ENCODE results near the gene PARD3. TPM values are rescaled to one million over a fixed set of nuclear protein-coding genes. Genes with fewer than 3 reads are reported as not detected.

PARD3 gene
- total RNA-seq, 2 donors from 2014 or later = 41.7 to 48.8 TPM

DNA sequence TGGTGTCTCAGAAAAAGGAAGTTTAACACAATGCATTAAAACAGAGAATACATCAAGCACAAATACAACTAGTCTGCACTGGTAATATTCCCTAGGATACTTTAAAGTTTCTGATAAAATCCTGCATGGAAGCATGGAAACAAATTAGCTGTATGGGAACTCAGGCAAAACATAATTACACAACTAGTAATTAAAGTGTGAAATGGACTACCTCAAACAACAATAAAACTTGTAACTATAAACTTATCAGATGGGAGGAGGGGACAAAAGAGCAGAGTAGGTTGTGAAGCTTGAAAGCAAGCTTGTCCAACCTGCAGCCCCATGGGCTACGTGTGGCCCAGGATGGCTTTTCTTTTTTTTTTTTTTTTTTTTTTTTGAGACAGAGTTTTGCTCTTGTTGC, 98.9 kb downstream of the PARD3 start:
- no peaks in the 10 kb centered on the region for H3K9me3 ChIP-seq
- peaks cover 11% of the 10 kb centered on the region for H3K4me1 ChIP-seq
- H3K27me3 ChIP-seq = no peaks in the 10 kb centered on the region
- TF ChIP-seq, protein P1, sequence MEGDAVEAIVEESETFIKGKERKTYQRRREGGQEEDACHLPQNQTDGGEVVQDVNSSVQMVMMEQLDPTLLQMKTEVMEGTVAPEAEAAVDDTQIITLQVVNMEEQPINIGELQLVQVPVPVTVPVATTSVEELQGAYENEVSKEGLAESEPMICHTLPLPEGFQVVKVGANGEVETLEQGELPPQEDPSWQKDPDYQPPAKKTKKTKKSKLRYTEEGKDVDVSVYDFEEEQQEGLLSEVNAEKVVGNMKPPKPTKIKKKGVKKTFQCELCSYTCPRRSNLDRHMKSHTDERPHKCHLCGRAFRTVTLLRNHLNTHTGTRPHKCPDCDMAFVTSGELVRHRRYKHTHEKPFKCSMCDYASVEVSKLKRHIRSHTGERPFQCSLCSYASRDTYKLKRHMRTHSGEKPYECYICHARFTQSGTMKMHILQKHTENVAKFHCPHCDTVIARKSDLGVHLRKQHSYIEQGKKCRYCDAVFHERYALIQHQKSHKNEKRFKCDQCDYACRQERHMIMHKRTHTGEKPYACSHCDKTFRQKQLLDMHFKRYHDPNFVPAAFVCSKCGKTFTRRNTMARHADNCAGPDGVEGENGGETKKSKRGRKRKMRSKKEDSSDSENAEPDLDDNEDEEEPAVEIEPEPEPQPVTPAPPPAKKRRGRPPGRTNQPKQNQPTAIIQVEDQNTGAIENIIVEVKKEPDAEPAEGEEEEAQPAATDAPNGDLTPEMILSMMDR (IDR thresholded peaks at IDR 0.05) = no peak
- no peak for DNase-seq
- intact Hi-C loops (cut with DNase I) = no loop called here
- H3K27ac ChIP-seq = no peak overlapping the region
- H3K36me3 ChIP-seq = no peaks in the 10 kb centered on the region
- H3K9ac ChIP-seq (ENCODE audit: low read depth in 2 of 2, low read length in 2 of 2) = no peak overlapping the region
- H3K4me3 ChIP-seq = no peak overlapping the region

- Histone ChIP-seq H3K27ac (no peak overlapping the region), H3K9me3 (no peaks in the 10 kb centered on the region), H3K9ac (ENCODE audit: low read depth in 2 of 2, low read length in 2 of 2) (no peak overlapping the region), H3K4me3 (no peak overlapping the region), H3K36me3 (no peaks in the 10 kb centered on the region), H3K4me1 (peaks cover 11% of the 10 kb centered on the region), H3K27me3 (no peaks in the 10 kb centered on the region)
- intact Hi-C loops (cut with DNase I) = no loop called here
- DNase-seq = no peak
- TF ChIP-seq, protein P1 (IDR thresholded peaks at IDR 0.05) = no peak
Measured at GRCh38 chr10:34715511-34716187, 99.4 kb downstream of the PARD3 start.

DNA sequence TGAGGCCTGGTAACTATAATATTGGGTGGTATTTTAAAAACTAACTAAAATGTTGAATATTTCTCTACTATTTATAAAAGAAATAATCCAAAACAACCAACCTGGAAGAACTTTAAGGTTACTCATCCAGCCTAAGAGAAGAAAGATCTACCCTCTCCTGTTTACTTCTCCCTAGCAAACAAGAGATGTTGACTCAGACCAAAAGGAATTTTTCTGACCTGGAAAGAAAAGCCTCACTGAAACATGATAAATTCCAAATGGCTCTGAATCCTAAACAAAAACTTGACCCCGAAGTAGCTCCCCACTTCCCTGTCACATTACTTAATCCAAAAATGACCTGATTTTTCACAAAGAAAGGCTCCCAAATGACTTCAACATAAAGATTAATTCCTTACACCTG, 101.2 kb downstream of the PARD3 start:
- TF ChIP-seq, protein P1 (IDR thresholded peaks at IDR 0.05) = no peak
- Histone ChIP-seq H3K9ac (ENCODE audit: low read depth in 2 of 2, low read length in 2 of 2) (no peak overlapping the region), H3K9me3 (no peaks in the 10 kb centered on the region), H3K4me3 (no peak overlapping the region), H3K27ac (no peak overlapping the region), H3K36me3 (no peaks in the 10 kb centered on the region), H3K27me3 (no peaks in the 10 kb centered on the region), H3K4me1 (peaks cover 11% of the 10 kb centered on the region)
- intact Hi-C loops (cut with DNase I) = no loop called here
- no peak for DNase-seq

DNA sequence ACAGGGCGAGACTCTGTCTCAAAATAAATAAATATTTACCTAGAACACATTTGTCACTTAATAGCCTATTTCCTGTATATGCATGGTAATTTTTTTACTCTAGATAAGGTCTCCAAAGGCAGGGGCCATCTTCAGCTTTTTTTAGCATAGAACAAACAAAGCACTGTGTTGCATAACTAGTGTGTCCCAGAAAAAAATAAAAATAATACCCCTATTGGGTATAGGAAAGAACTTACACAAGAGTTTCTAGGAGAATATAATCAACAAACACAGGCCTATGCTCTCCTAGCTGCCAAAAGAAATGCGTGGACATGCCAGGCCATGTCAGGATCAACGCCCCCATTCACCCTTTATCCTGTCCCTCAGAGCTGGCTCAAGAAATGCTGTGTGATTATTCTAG, 103.6 kb downstream of the PARD3 start:
- intact Hi-C loops (cut with DNase I) = no loop called here
- Histone ChIP-seq H3K4me1 (peaks cover 5% of the 10 kb centered on the region), H3K9me3 (no peaks in the 10 kb centered on the region), H3K36me3 (no peaks in the 10 kb centered on the region), H3K9ac (ENCODE audit: low read depth in 2 of 2, low read length in 2 of 2) (no peak overlapping the region), H3K27ac (no peak overlapping the region), H3K27me3 (no peaks in the 10 kb centered on the region), H3K4me3 (no peak overlapping the region)
- TF ChIP-seq, protein P1 (IDR thresholded peaks at IDR 0.05) = no peak
- no peak for DNase-seq

DNA sequence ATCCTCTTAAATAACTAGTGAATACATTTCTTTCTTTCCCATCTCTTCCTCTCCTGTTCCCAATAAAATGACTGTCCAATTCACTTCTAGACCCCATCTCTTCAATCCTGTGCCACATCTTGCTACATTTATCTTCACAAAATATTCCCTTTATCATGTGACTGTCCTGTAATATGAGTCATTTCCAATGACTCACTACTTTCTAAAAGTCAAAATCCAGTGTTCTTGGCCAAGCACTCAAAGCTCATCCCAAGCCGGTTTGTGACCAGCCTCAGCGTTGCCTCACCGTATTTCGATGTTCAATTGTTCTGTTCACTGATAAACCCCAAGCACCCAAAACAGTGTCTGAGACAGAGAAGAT, 104.7 kb downstream of the PARD3 start:
- TF ChIP-seq, protein P1 (IDR thresholded peaks at IDR 0.05) = no peak
- peaks cover 5% of the 10 kb centered on the region for H3K4me1 ChIP-seq
- H3K9ac ChIP-seq (ENCODE audit: low read depth in 2 of 2, low read length in 2 of 2) = no peak overlapping the region
- H3K9me3 ChIP-seq = no peaks in the 10 kb centered on the region
- H3K27ac ChIP-seq = no peak overlapping the region
- no peak for DNase-seq
- H3K4me3 ChIP-seq = no peak overlapping the region
- no peaks in the 10 kb centered on the region for H3K27me3 ChIP-seq
- intact Hi-C loops (cut with DNase I) = no loop called here
- H3K36me3 ChIP-seq = no peaks in the 10 kb centered on the region

Measured in colonic mucosa (tissue), 4 donors.